ENCODE results near the gene HOXB9. TPM values are rescaled to one million over a fixed set of nuclear protein-coding genes. Genes with fewer than 3 reads are reported as not detected.

The HOXB9 gene
- polyA plus RNA-seq, 3 donors = 68.2 to 73.4 (median 69.0) TPM

- no peak for DNase-seq
These were observed 16.1 kb upstream of the HOXB9 start for GRCh38 chr17:48642059-48642842.

GRCh38 chr17:48641541-48642058 lies 15.4 kb upstream of the HOXB9 start:
- no peak for DNase-seq

- no peak for DNase-seq
These were observed 14.7 kb upstream of the HOXB9 start for GRCh38 chr17:48640858-48641180.

GRCh38 chr17:48639982-48640857 lies 14.1 kb upstream of the HOXB9 start:
- no peak for DNase-seq

- no peak for DNase-seq
These were observed 13.0 kb upstream of the HOXB9 start for GRCh38 chr17:48639136-48639535.

GRCh38 chr17:48637323-48638260 lies 11.4 kb upstream of the HOXB9 start:
- DNase-seq = no peak

- DNase-seq = no peak
These were observed 10.2 kb upstream of the HOXB9 start for GRCh38 chr17:48636177-48637018.

- DNase-seq = no peak
These were observed 8.5 kb upstream of the HOXB9 start for GRCh38 chr17:48634493-48635208.

- DNase-seq = no peak
These were observed 7.1 kb upstream of the HOXB9 start for GRCh38 chr17:48633266-48633677.

- no peak for DNase-seq
These were observed 6.6 kb upstream of the HOXB9 start for GRCh38 chr17:48632579-48633265.

- DNase-seq = no peak
These were observed 5.8 kb upstream of the HOXB9 start for GRCh38 chr17:48631693-48632578.

- no peak for DNase-seq
These were observed 5.0 kb upstream of the HOXB9 start for GRCh38 chr17:48630925-48631692.

GRCh38 chr17:48630009-48630924 lies 4.1 kb upstream of the HOXB9 start:
- DNase-seq = no peak

GRCh38 chr17:48629411-48629759 lies 3.2 kb upstream of the HOXB9 start:
- DNase-seq = no peak

GRCh38 chr17:48628649-48629410 lies 2.7 kb upstream of the HOXB9 start:
- no peak for DNase-seq
